ENCODE measurements around the gene SMYD3.

Gene SMYD3

DNA sequence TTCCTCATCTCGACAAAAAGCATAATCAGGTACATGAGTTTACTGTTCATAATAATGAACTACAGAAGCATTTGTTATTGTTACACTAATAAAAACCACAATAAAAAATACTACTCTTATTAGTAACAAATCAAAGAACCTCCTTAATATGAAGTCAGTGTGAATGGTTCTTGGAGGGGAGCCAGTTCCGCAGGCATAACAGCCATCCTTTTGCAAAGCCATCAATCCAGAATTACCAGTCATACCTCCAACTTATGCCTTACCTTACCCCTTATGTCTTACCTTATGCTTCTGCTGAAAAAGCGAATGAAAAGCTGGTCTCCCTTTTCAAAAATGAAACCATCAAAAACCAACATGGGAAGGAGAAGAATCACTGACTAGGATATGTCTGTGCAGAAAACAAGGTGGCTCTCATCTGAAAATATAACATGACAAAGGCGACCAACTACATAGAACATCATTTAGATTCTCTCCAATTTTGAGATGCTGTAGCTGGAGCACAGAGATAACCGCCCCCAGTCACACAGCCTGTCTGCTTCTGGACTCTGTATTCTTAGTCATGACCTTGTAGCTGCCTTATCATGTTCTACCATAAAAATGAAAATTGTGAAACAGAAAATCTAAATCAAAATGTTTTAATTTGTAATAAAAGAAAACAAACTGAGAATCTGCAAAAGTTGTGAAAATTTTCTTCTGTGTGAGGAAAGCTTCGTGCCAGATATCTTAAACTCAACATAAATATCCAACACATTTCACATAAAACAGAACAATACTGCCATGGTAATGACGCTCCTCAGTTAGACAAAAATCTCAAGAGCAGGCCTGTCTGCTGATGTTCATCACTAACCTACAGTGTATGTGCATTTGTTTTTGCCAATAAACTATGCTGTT, 438.2 kb downstream of the SMYD3 start:
- no peak for DNase-seq (ENCODE audit: low spot score)

DNA sequence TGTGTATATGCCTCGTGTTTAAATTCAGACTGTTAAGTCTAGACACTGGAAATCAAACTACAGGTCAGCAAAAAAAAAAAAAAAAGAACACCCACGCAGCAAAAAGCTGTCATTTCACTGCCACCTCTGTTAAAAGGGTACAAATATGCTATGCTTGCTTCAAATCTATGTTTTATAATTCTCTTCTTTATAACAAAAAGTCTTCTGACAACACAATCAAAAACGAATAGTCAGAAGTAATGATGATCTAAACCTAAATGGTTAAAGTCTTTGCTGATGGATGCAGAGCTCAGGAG, 438.9 kb downstream of the SMYD3 start:
- no peak for DNase-seq (ENCODE audit: low spot score)

DNA sequence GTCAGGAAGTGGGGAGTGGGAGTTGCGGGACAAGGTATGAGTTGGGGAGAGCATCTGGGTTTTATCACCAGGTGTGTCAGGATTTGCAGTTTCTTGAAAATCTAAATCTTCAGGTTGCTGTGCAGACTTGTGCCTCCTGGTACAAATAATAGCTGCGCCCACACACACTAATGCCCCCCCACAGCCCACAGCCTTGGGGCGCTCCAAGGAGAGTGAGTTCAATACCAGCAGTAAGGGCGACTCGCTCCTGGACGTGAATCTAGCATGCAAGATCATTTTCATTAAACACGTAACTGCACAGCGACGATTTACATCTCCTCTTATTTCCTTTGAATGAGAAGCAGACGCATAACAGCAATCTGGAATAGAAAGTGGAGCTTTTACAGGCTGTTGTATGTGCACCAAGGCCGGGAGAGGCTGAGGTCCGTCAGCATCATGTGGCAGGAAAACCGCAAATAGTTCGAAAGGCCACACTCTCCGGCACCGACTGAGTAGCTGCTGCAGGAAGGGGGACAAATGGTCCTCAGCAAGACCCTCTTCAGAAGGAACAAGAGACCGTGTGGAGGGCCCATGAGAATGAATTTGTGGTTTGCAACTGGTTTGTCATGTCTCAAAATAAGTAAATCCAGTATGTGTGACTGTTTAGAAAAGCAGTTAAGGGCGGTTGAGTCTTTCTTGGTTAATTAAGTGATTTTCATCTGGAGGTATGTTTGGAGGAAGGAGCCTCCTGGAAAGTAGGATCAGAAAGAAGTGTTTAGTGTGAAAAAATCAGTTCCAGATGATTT, 439.5 kb downstream of the SMYD3 start:
- DNase-seq (ENCODE audit: low spot score) = no peak

DNA sequence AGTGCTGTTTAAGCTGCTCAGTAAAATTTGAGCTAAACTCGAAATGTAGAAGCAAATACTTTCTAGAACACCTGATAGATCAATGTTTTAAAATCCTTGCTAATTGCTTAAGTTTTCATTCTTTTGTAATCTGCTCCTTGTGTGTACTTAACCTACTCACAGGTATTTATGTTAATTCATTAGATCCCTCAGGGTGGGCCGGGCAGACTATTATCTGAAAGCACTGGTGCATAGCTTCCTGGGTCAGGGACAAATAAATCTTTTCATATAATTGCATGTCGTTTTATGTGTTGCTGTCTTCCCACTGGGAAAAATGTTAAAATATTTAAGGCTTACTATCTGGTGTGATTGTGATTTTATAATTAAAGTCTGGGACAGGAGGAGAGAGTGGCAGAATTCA, 440.5 kb downstream of the SMYD3 start:
- peak; percentile 43 for DNase-seq (ENCODE audit: low spot score)

DNA sequence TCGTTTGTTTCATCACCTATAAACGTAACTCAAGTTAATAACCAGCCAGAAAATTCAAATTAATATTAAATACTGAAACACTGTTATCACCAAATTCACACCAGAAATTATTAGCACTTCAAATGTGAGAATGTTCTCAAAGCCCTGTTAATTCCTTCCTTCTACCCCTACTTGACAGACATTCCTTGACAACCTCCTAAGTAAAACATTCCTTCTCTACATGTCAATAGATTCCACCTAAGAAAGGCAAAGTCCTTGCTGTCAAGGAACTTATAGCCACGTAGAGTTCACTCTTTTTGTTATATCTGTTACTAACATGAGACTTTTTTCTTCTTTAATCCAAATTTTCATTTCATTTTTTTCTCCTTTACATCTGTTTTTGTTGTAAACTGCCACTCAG, 441.5 kb downstream of the SMYD3 start:
- no peak for DNase-seq (ENCODE audit: low spot score)

DNA sequence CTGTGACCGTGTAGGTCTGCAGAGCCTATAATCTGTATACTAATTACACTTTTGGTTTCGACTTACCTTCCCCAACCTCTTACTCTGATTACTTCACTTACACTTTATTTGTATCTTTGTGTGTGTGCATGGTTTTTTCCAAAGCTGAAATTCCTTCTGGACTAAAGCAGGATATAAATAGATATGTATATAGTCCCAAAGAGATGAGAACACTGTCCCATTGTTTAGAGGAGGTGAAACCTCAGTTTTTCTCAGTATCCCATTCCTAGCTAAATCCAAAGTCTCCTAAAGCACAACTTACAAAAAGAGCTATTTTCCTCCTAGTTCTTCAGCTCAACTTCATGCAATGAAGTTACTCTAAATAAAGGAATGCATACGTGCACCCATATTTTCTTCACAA, 442.2 kb downstream of the SMYD3 start:
- no peak for DNase-seq (ENCODE audit: low spot score)

DNA sequence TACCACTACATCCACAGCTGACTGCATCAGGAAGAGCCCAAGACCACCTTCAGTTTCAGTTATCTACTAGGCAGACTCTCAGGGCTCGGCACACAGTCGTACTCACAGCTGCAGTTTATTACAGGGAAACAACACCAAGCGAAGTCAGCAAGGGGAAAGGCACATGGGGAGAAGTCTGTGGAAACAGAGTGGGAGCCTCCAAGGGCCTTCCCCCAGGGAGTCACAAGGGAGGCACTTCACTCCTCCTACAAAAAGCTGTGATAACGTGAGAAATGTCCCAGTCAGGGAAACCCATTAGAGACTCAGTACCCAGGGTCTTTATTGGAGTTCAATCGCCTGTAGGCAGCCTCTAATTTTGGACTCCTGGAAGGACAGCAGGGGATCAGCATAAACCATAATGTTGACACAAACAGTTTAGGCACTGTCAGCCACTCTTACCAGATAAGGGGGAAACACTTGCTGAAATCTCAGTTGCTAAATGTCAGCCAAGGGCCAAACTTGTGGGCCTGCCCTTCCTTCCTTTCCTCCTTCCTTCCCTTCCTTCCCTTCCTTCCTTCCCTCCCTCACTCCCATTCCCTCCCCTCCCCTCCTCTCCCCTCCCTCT, 444.0 kb downstream of the SMYD3 start:
- no peak for DNase-seq (ENCODE audit: low spot score)

DNA sequence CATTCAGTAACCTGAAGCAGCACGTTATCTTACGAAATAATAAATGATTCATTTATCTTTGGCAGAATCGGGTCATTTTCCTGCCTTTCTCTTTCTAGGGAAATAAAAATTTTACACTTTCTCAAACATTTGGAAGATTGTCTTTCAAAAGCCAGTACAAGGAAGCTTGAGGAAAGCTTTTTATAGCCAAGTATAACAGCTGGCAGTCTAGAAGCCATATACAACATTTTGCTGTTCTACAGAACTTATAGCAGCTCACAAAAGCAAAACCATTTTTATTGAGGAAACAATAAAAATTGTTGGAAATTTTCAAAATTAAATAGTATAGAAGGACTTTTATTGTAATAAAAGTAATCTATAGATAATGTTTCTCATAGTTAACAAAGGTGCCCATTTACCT, 448.6 kb downstream of the SMYD3 start:
- no peak for DNase-seq (ENCODE audit: low spot score)

DNA sequence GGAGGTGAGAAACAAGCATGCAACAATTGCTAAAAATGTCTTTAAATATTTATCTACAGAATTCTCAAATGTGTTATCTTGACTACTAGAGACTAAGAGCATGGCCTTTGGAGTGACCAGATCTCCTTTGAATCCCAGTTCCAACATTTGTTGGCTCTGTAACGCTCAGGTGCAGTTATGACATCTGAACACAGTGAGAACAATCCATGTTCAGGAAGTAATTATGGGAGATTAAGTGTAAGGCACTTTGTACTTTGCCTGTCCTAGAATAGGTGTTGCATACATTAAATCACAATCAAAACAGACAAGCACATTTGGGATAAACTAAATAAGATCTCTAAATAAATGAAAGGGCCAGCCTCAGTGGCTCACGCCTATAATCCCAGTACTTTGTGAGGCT, 454.5 kb downstream of the SMYD3 start:
- DNase-seq (ENCODE audit: low spot score) = no peak

DNA sequence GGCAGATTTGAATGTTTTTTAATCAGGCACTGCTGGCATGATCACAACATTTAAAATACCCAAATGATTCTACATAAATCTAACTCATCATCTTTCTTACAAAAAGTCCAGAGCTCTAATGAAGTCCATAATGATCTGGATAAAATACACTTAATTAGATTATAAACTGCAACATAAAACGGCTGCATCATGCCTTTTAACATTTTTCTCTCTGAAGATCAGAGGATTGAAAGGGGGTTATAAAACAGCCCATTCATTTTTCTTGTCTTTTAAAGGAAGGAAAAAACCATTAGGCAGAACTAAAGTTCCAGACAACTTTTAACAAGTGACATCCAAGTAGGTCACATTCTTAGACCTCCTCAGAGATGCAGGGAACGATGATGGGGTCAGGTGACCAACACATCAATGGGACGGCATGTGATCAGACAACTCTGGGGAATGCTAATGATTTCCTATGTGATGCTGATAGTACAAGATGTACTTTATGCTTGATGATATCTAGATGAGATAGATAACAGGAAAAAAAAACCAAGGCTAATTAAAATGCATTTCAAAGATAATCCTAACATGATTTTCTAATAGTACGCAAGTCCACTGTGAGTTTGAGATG, 455.1 kb downstream of the SMYD3 start:
- no peak for DNase-seq (ENCODE audit: low spot score)

DNA sequence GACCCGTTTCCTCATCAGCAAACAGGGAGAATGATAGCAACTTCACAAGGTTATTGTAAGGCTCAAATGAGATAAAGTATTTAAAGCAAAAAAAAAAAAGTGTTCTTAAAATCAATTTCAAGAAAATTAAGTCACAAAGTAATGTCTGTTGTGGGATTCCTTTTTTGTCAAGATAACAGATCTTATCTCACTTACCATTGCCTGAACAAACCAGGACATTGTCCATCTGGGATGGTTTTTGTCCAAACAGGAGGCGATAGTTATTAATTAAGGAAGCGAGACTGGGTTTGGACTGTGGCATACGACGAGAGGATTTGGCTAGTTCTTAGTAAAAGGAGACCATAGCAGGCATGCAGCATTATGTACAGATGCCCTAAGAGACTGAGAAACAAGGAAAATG, 458.4 kb downstream of the SMYD3 start:
- no peak for DNase-seq (ENCODE audit: low spot score)

DNA sequence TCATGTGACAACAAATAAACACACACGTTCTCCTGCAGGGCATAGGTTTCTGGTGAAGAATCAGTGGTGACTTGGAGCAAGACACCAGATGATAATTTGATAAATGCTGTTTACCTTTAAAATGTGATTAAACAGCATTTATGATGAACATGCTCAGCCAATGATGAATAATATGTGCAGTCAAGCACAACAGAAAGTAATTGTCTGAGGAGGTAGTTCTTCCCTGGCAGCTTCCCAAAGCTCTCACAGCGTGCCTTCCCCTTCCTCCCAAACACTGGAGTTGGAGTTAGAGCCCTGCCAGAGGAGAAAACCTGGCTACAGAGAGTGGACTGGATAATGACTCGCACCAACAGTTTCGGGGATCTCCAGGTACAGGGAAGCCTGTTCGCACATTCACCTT, 463.5 kb downstream of the SMYD3 start:
- DNase-seq (ENCODE audit: low spot score) = no peak

DNA sequence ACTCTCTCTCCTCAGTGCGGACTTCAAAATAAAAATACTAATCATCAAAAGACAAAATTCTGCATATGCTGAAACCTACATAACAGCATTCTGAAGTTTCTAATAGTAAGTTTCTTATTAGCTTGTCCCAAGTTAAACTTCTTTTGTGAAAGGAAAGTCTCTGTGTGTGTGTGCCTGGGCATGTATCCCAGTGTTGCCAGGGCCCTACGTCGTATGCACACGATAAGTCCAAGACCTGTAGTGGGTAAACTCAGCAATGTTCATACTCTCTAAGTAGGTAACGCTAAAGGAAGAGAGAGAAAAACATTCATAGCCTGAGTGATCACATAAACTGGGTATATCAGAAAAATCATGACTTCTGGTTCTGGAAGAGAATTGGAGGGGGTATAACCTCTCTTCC, 465.7 kb downstream of the SMYD3 start:
- DNase-seq (ENCODE audit: low spot score) = no peak

DNA sequence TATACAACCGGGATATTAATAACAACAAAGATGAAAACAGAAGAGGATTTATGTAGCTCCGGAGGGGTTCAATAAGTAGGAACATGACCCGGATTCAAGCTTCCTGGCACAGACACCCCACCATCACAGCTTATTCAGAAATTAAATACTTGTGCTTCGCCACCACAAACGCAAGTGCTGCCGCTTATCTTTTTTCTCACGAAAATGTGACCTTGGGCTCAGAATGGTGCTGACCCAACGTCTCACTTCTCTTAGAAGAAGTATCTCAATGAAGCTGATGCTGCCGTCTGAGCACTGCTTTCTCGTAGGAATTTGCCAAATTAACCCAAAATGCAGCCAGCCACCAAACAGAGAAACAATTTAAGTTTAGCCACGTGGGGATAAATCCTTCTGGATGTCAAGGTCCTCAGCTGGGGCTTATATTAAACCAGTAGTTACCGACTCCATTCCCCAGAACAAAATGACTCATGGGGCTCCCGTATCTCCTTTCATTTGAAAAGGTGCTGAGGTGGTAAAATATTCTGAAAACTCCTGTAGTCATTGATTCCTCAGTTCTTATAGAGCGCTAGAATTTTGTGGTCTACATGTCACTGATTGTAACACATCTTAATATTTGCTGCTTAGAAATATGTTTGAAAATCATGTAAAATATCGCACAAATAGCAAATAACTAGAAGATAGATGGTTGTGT, 466.7 kb downstream of the SMYD3 start:
- no peak for DNase-seq (ENCODE audit: low spot score)

DNA sequence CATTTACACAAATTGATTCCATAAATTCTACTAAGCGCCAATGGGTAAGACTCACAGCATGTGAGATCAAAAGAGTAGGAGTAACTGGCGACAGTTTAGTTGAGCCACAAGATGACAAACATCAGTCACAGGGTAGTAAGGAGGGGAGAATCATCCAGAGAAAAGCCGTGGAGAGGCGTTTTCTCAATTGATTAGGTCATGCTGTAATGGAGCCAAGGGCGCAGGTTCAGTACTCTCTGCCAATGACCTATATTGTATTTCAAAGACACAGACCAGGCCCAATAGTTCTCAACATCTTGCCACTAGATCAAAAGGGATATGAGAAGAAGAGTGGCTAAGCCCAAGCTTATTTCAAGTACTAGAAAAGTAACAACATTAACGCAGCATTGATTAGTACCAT, 467.5 kb downstream of the SMYD3 start:
- no peak for DNase-seq (ENCODE audit: low spot score)

DNA sequence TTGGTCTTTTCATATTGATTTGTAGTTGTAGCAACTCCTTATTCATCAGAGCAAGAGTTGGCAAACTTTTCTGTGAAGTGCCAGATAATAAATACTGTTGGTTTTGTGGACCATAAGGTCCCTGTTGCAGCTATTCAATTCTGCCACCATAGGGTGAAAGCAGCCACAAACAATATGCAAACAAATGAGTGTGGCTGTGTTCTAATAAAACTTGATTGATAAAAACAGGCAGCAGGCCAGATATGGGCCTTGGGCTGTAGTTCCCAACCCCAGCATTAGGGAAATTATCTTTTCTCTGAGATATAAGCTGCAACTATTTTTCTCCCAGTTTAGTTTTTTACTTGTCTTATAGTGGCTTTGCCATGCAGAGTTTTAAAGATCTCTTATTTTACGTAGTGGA, 469.2 kb downstream of the SMYD3 start:
- DNase-seq (ENCODE audit: low spot score) = no peak

DNA sequence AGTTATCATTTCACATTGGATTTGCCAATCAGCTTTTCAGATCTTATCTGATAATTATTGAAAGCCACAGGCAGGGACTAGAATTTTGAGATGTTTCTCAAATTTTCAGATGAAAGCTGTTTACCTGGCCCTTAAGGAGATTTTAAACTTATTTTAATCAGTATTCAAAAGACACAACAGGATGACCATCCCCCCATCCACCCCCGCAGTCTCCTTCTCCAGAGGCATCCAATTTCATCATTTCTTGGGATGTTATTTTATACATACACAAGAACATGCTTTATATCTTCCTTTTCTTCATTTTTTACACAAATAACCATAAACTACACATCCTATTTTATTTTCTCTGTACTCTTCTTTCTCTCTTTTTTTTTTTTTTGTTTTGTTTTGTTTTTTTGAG, 470.9 kb downstream of the SMYD3 start:
- DNase-seq (ENCODE audit: low spot score) = no peak

DNA sequence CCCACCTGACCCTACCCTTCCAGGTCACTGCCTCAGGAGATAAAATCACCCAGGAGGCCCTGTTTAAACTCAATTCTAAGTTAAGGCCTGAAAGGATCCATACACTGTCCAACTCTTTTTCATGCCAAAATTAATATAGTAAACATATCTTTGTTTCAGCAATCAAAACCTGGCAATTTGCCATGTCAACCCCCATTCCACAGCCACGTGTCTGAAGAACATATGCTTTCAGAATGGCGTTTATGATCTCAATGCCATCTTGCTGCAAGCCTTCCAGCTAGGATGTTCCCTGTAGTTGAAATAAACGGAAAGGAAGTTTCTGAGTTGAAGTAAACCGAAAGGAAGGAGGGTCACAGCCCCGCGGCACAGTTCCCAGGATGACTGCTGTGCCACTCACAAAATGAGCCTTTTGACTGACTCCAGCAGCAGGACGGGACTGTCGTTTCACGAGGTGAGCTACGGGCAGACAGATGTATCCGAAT, 472.0 kb downstream of the SMYD3 start:
- DNase-seq (ENCODE audit: low spot score) = no peak

DNA sequence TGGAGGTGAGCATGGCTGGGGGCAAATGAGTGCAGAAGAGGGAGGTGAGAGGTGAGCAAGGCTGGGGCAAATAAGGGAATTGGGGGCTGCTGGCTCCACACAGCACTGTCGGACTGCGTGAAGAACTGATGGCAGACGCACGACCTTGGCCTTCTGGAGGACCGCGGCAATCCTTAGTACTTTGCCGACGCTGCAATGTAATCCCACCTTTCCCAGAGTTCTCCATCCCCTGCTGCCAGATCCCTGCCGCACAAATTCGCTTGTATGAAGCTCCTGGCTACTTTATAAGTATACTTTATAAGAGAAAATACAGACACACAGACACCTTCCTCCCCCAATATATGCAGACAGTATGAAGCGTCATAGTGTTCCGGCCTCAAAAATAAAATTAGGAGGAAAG, 472.4 kb downstream of the SMYD3 start:
- no peak for DNase-seq (ENCODE audit: low spot score)

DNA sequence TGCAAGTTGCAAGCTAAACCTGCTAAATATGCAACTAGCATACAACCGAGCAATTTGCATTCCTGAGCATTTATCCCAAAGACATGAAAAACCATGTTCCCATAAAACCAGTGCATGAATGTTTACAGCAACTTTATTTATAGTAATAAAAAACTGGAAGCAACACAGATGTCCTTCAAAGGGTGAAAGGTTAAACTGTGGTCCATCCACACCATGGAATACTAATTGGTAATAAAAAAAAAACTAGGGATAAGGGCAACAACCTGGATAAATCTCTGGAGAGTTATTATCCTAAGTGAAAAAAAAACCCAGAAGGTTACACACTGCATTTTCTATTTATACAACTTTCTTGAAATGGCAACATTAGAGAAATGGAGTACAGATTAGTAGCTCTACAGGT, 474.1 kb downstream of the SMYD3 start:
- no peak for DNase-seq (ENCODE audit: low spot score)

DNA sequence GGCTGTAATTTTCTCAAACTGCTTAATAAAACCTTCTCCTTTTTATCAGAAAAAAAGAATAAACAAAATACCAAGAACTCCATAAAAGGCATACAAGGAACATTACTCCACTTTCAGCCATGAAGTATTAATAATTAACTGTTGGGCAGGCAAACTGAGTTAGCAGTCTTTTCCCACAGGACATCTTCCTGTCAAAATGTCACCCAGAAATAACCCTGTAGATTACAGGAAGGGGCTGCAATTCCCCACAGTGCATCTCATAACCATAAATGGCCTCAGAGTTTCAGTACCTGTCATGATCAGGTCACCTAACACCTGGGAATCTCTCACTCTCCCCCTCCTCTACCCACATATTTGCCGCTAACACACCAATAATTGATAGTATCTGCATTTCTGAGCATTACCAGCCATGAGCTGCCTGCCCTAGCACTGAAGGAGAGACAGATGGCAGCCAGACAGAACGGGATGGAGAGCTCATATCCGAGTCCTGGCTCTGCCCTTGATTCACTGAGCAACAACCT, 475.0 kb downstream of the SMYD3 start:
- no peak for DNase-seq (ENCODE audit: low spot score)

DNA sequence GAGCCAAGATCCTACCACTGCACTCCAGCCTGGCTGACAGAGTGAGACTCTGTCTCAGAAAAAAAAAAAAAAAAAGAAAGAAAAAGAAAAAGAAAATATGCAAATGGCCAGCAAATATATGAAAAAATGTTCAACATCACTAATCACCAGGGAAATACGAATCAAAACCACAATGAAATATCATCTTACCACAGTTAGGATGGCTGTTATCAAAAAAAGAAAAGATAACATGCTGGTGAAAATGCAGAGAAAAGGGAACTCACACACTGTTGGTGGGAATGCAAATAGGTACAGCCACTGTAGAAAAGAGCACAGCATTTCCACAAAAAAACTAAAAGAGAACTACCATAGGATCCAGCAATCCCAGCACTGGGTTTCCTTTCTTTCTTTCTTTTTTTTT, 477.5 kb downstream of the SMYD3 start:
- no peak for DNase-seq (ENCODE audit: low spot score)

Measured in iPS-NIHi11 (cell line).